HK-2 (cell line): ENCODE results near the gene HMX3.
"Not testable (repeated sequence)": the region's sequence is repeated elsewhere in the genome, so short reads cannot be mapped to it uniquely, and the experiment has no call there.

ENCODE experiments used
- DNase-seq: peaks from one replicate; pipeline ENCODE4 v3.0.0-alpha.2; 2018; ENCODE audit not compliant: unreplicated experiment

Gene HMX3

GRCh38 chr10:123171616-123172015 is 35.8 kb downstream of the HMX3 start:
- not testable (repeated sequence) for DNase-seq

- no peak for DNase-seq
Observed at GRCh38 chr10:123175389-123176387, 39.9 kb downstream of the HMX3 start.

- DNase-seq: not testable (repeated sequence)
Observed at GRCh38 chr10:123178390-123178789, 42.6 kb downstream of the HMX3 start.

GRCh38 chr10:123180101-123181090 is 44.6 kb downstream of the HMX3 start:
- DNase-seq: no peak

- no peak for DNase-seq
Observed at GRCh38 chr10:123183724-123184123, 48.0 kb downstream of the HMX3 start.

GRCh38 chr10:123187781-123188180 is 52.0 kb downstream of the HMX3 start:
- no peak for DNase-seq
